GM19043 (cell line): ENCODE data around the gene TCP1.
"Not testable (repeated sequence)": the region's sequence is repeated elsewhere in the genome, so short reads cannot be mapped to it uniquely, and the experiment has no call there.

Experiments
- ATAC-seq: cut with Tn5 transposase; IDR thresholded peaks from one replicate; pipeline ENCODE4 v1.9.1; 2021; ENCODE audit warnings: low read depth; ENCODE audit not compliant: unreplicated experiment

Gene TCP1

GRCh38 chr6:159789377-159790148 lies at the start of gene TCP1:
Gene TCP1, minus strand, starts transcription at chr6:159789602. Its CDS starts 134 bp downstream, at chr6:159789468.
- peak; percentile 60 for ATAC-seq

- ATAC-seq, result no peak
Measured at GRCh38 chr6:159838020-159838744, 48.8 kb upstream of the TCP1 start.

- no peak for ATAC-seq
Measured at GRCh38 chr6:159837511-159837910, 48.1 kb upstream of the TCP1 start.

GRCh38 chr6:159836718-159837490 lies 47.5 kb upstream of the TCP1 start:
- ATAC-seq, result no peak

DNA sequence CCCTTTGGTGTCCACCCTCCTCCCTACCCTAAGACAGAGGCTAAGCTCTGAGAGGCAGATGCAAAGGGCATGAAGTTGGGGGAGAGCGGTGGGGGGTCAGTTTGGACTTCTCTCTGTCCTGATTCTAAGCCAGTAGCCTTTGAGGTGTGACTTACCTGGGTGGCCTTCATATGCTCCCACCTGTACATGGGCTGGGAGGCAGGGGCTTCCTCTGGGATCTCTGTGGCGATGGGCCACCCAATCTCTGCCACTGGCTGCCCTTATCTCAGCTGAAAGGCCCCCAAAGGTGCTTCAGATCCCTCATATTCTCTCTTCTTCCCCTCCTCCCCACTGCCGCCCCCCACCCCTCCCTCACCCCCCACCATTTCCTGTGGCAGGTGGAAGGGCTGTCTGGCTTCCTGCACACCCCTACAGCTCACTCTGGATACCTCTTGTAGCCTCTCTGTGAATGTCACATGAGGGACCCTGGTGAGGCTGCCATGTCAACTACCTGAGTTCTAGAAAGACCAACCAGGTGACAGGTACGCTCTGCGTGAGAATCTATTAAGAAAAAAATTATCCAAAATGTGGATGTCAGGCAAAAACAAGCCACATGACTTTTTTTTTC lies 44.7 kb upstream of the TCP1 start:
- no peak for ATAC-seq

- no peak for ATAC-seq
Measured at GRCh38 chr6:159833556-159833955, 44.2 kb upstream of the TCP1 start.

DNA sequence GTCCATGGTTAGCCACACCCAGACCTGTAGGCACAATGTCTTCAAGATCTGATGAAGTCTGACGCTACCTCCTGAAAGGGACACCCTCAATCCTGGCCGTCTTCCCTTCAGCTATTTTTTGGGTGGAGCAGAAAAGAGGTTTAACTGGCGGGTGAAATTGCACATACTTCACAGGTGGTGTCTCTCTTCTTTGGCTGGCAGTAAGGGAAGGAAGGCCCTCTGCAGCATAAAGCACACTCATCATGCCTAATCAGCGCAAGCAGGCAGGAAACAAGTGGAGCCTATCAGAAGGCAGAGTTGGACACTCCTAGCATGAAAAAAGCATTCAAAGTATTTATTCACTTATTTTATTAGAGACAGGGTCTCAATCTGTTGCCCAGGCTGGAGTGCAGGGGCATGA lies 43.5 kb upstream of the TCP1 start:
- no peak for ATAC-seq

- ATAC-seq, result no peak
Measured at GRCh38 chr6:159831373-159831679, 41.9 kb upstream of the TCP1 start.

GRCh38 chr6:159830501-159831372 lies 41.3 kb upstream of the TCP1 start:
- no peak for ATAC-seq

DNA sequence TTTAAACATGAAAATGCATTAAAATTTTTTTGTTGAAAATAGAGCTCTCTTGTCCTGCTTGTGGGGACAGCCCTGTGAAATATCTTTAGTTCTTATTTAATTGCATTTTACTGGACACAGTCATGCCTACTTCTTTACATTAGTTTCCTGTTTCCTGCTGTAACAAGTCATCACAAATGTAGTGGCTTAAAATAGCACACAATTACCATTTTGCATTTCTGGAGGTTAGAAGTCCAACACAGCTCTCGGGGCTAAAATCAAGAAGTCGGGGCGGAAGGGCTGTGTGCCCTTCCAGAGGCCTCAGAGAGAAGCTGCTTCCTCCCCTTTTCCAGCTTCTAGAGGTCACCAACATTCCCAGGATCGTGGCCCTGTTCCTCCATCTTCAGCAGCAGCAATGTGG lies 40.1 kb upstream of the TCP1 start:
- ATAC-seq, result peak; percentile 59

DNA sequence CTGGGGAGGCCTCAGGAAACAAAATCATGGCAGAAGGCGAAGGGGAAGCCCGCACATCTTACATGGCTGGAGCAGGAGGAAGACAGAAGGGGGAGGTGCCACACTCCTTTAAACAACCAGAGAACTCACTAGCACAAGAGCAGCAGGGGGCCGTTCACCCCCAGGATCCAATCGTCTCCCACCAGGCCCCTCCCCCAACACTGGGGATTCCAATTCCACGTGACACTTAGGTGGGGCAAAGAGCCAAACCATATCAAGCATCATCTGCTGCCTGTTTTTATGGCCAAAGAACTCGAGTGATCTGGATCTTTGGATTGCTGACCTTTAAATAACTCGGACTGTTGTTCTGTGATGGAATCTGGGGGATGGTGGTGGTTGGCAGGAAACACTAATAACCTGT lies 38.7 kb upstream of the TCP1 start:
- no peak for ATAC-seq

DNA sequence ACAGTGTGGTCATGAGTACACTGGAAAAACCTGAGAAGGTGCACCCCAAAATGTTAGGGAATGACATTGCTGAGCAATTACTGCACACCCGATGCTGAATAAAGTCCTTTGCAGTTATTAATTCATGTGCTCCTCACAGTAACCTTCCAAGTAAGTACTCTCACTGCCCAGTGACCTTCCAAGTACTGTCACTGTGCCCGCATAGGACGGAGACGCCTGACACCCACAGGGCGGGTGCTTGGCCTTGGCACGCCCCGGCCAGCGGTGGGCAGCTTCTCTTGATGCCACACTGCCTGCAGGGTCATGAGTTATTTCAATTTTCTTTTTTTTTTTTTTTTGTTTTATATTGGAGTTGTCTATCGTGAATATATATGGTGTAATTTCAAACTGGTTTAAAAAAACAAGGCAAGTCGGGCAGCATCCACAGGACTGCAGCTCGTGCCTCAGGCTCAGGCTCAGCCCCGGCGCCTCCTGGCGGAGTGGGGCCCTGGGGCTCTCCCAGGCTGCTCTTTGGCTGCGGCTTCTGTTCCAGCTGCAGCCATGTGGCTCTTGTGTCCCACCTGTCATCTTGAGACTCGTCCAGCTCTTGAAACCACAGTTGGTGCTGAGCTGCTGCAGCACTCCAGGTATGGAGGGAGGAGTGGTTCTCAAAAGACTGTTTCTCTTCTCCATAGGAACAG lies 37.7 kb upstream of the TCP1 start:
- ATAC-seq, result no peak

GRCh38 chr6:159826004-159826403 lies 36.6 kb upstream of the TCP1 start:
- no peak for ATAC-seq

- not testable (repeated sequence) for ATAC-seq
Measured at GRCh38 chr6:159824690-159825089, 35.3 kb upstream of the TCP1 start.

DNA sequence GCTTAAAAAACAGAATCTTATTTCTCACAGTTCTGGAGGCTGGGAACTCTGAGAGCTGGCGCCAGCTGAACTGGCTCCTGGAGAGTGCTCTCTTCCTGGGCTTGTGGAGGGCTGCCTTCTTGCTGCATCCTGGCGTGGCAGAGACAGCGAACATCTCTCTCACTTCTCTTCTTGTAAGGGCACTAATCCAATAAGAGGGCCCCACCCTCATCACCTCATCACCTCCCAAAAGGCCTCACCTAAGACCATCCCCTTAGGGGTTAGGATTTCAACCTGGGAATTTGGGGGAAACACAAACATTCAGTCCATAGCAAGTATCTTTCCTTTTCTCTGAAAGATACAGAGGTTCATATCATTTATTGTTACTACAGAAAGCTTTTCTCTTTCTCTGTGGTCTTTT lies 34.6 kb upstream of the TCP1 start:
- no peak for ATAC-seq

- no peak for ATAC-seq
Measured at GRCh38 chr6:159821726-159822125, 32.3 kb upstream of the TCP1 start.

GRCh38 chr6:159821122-159821521 lies 31.7 kb upstream of the TCP1 start:
- no peak for ATAC-seq

GRCh38 chr6:159819932-159820640 lies 30.7 kb upstream of the TCP1 start:
- peak; percentile 74 for ATAC-seq

- ATAC-seq, result no peak
Measured at GRCh38 chr6:159819098-159819497, 29.7 kb upstream of the TCP1 start.
